ENCODE data around the gene CDK6. TPM values are rescaled to one million over a fixed set of nuclear protein-coding genes. Genes with fewer than 3 reads are reported as not detected.

The CDK6 gene
- total RNA-seq, 1 experiment from 2014 or later, result 175 TPM

DNA sequence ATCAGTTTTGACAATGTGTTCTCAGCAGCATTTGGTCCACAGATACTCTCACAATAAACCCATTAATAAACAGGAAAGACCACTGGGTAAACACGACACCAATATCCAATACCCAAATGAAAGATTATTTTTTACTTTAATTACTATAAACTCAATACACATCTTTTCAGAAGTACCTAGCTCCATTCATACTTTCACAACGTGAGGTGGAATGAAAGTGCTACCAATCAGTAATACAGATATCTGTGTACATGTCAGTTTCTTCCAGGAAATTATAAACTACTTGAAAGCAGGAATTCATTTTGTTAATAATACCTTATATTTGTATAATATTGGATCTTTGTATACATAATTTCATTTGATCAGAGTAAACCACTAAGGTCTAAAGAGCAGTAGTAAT lies 11.9 kb downstream of the CDK6 start:
- no peak for TF ChIP-seq CTCF (IDR thresholded peaks at IDR 0.05; ENCODE audit: insufficient read depth in 1 of 2, low read depth in 1 of 2, low read length in 1 of 2, severe bottlenecking in 1 of 2, unreplicated experiment in 1 of 2)
- Histone ChIP-seq H3K4me3 (ENCODE audit: low read depth, low read length) (no peak overlapping the region), H3K4me1 (peaks cover 1% of the 10 kb centered on the region; the same call in 1 of the 2 replicates), H3K9me3 (no peaks in the 10 kb centered on the region), H3K36me3 (ENCODE audit: control insufficient read depth, insufficient read depth, low read length) (no peaks in the 10 kb centered on the region), H3K27me3 (replicated peaks; ENCODE audit: control insufficient read depth, insufficient read depth, low read length) (no peaks in the 10 kb centered on the region)
- H3K4me3 Mint-ChIP-seq (ENCODE audit: unreplicated experiment), result no peak overlapping the region
- intact Hi-C loops (cut with micrococcal nuclease; ENCODE audit: unreplicated experiment), result no loop called here
- POLR2A ChIA-PET, result no interaction called here
- H3K36me3 Mint-ChIP-seq (ENCODE audit: insufficient read depth, unreplicated experiment), result peaks cover 55% of the 10 kb centered on the region
- no peak for DNase-seq
- H3K27me3 Mint-ChIP-seq (ENCODE audit: insufficient read depth, unreplicated experiment), result no peaks in the 10 kb centered on the region
- H3K4me1 Mint-ChIP-seq (ENCODE audit: low read depth, unreplicated experiment), result peaks cover 34% of the 10 kb centered on the region
- no peak overlapping the region for H3K27ac Mint-ChIP-seq (ENCODE audit: unreplicated experiment)
- BruUV-seq (replicated peaks), result no TSS peak
- CTCF ChIA-PET, result no interaction called here
- H3K9me3 Mint-ChIP-seq (ENCODE audit: unreplicated experiment), result peaks cover 6% of the 10 kb centered on the region

GRCh38 chr7:92823042-92823441 lies 13.3 kb downstream of the CDK6 start:
- no TSS peak for BruUV-seq (replicated peaks)
- Histone ChIP-seq H3K36me3 (ENCODE audit: control insufficient read depth, insufficient read depth, low read length) (no peaks in the 10 kb centered on the region), H3K4me1 (no peaks in the 10 kb centered on the region; the same call in 1 of the 2 replicates), H3K9me3 (no peaks in the 10 kb centered on the region), H3K27me3 (replicated peaks; ENCODE audit: control insufficient read depth, insufficient read depth, low read length) (no peaks in the 10 kb centered on the region), H3K4me3 (ENCODE audit: low read depth, low read length) (no peak overlapping the region)
- H3K4me3 Mint-ChIP-seq (ENCODE audit: unreplicated experiment), result no peak overlapping the region
- no peak for TF ChIP-seq CTCF (IDR thresholded peaks at IDR 0.05; ENCODE audit: insufficient read depth in 1 of 2, low read depth in 1 of 2, low read length in 1 of 2, severe bottlenecking in 1 of 2, unreplicated experiment in 1 of 2)
- H3K9me3 Mint-ChIP-seq (ENCODE audit: unreplicated experiment), result peaks cover 11% of the 10 kb centered on the region
- CTCF ChIA-PET, result interaction anchor here (0.7 kb wide), 1 partner anchor 10 kb away, joined by 3 read pairs; no protein-coding TSS in a partner anchor
- peaks cover 35% of the 10 kb centered on the region for H3K4me1 Mint-ChIP-seq (ENCODE audit: low read depth, unreplicated experiment)
- H3K27ac Mint-ChIP-seq (ENCODE audit: unreplicated experiment), result no peak overlapping the region
- no peak for DNase-seq
- peaks cover 52% of the 10 kb centered on the region for H3K36me3 Mint-ChIP-seq (ENCODE audit: insufficient read depth, unreplicated experiment)
- intact Hi-C loops (cut with micrococcal nuclease; ENCODE audit: unreplicated experiment), result no loop called here
- H3K27me3 Mint-ChIP-seq (ENCODE audit: insufficient read depth, unreplicated experiment), result no peaks in the 10 kb centered on the region
- POLR2A ChIA-PET, result interaction anchor here (0.6 kb wide), 1 partner anchor 10 kb away, joined by 6 read pairs; no protein-coding TSS in a partner anchor

GRCh38 chr7:92820191-92820590 lies 16.2 kb downstream of the CDK6 start:
- Mint-ChIP-seq H3K27ac (ENCODE audit: unreplicated experiment) (no peak overlapping the region), H3K4me3 (ENCODE audit: unreplicated experiment) (no peak overlapping the region), H3K4me1 (ENCODE audit: low read depth, unreplicated experiment) (peaks cover 13% of the 10 kb centered on the region), H3K27me3 (ENCODE audit: insufficient read depth, unreplicated experiment) (no peaks in the 10 kb centered on the region), H3K36me3 (ENCODE audit: insufficient read depth, unreplicated experiment) (peaks cover 39% of the 10 kb centered on the region), H3K9me3 (ENCODE audit: unreplicated experiment) (peaks cover 22% of the 10 kb centered on the region)
- Histone ChIP-seq H3K4me1 (no peaks in the 10 kb centered on the region), H3K9me3 (peaks cover 8% of the 10 kb centered on the region; the same call in 1 of the 2 replicates), H3K36me3 (ENCODE audit: control insufficient read depth, insufficient read depth, low read length) (no peaks in the 10 kb centered on the region), H3K4me3 (ENCODE audit: low read depth, low read length) (no peak overlapping the region), H3K27me3 (replicated peaks; ENCODE audit: control insufficient read depth, insufficient read depth, low read length) (no peaks in the 10 kb centered on the region)
- intact Hi-C loops (cut with micrococcal nuclease; ENCODE audit: unreplicated experiment), result no loop called here
- no peak for DNase-seq
- ChIA-PET POLR2A (interaction anchor here (0.6 kb wide), 1 partner anchor 125 kb away, joined by 3 read pairs; no protein-coding TSS in a partner anchor), CTCF (no interaction called here)
- BruUV-seq (replicated peaks), result no TSS peak
- TF ChIP-seq CTCF (IDR thresholded peaks at IDR 0.05; ENCODE audit: insufficient read depth in 1 of 2, low read depth in 1 of 2, low read length in 1 of 2, severe bottlenecking in 1 of 2, unreplicated experiment in 1 of 2), result no peak
